ENCODE data around the gene LMNTD2. TPM values are rescaled to one million over a fixed set of nuclear protein-coding genes. Genes with fewer than 3 reads are reported as not detected.

Gene LMNTD2
- total and polyA plus RNA-seq, 2 of the 13 experiments (the other 11 are each of a cell fraction or from before 2014, with no cell fraction given): 1.1 to 3.1 TPM

- no peak for TF ChIP-seq ZHX1 (CRISPR knock-in tag; IDR thresholded peaks at IDR 0.05; ENCODE audit: low read depth)
- TF ChIP-seq SETDB1 (CRISPR knock-in tag; IDR thresholded peaks at IDR 0.05; ENCODE audit: borderline replicate concordance): no peak
- no peak for TF ChIP-seq SATB2 (CRISPR knock-in tag; IDR thresholded peaks at IDR 0.05)
- no peak for TF ChIP-seq ZNF747 (CRISPR knock-in tag; IDR thresholded peaks at IDR 0.05; ENCODE audit: borderline replicate concordance)
- no peak for TF ChIP-seq STAT5B (CRISPR knock-in tag; IDR thresholded peaks at IDR 0.05)
- TF ChIP-seq ZNF749 (CRISPR knock-in tag; IDR thresholded peaks at IDR 0.05; ENCODE audit: borderline replicate concordance): no peak
- TF ChIP-seq, protein P1, sequence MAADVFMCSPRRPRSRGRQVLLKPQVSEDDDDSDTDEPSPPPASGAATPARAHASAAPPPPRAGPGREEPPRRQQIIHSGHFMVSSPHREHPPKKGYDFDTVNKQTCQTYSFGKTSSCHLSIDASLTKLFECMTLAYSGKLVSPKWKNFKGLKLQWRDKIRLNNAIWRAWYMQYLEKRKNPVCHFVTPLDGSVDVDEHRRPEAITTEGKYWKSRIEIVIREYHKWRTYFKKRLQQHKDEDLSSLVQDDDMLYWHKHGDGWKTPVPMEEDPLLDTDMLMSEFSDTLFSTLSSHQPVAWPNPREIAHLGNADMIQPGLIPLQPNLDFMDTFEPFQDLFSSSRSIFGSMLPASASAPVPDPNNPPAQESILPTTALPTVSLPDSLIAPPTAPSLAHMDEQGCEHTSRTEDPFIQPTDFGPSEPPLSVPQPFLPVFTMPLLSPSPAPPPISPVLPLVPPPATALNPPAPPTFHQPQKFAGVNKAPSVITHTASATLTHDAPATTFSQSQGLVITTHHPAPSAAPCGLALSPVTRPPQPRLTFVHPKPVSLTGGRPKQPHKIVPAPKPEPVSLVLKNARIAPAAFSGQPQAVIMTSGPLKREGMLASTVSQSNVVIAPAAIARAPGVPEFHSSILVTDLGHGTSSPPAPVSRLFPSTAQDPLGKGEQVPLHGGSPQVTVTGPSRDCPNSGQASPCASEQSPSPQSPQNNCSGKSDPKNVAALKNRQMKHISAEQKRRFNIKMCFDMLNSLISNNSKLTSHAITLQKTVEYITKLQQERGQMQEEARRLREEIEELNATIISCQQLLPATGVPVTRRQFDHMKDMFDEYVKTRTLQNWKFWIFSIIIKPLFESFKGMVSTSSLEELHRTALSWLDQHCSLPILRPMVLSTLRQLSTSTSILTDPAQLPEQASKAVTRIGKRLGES (CRISPR knock-in tag; IDR thresholded peaks at IDR 0.05; ENCODE audit: borderline replicate concordance): no peak
- TF ChIP-seq SCMH1 (CRISPR knock-in tag; IDR thresholded peaks at IDR 0.05; ENCODE audit: borderline replicate concordance): no peak
- no peak for TF ChIP-seq ZNF558 (CRISPR knock-in tag; IDR thresholded peaks at IDR 0.05; ENCODE audit: borderline replicate concordance)
- TF ChIP-seq DPF2 (CRISPR knock-in tag; IDR thresholded peaks at IDR 0.05; ENCODE audit: borderline replicate concordance, low read depth): 0 out of 2 replicates have a peak, but pooled peaks have one; percentile 21
- 0 out of 2 replicates have a peak, but pooled peaks have one; percentile 22 for TF ChIP-seq MED1 (CRISPR knock-in tag; IDR thresholded peaks at IDR 0.05)
- TF ChIP-seq NCOA2 (CRISPR knock-in tag; IDR thresholded peaks at IDR 0.05): no peak
- no peak for TF ChIP-seq NR2F1 (CRISPR knock-in tag; IDR thresholded peaks at IDR 0.05)
- 0 out of 2 replicates have a peak, but pooled peaks have one; percentile 33 for TF ChIP-seq ZNF124 (CRISPR knock-in tag; IDR thresholded peaks at IDR 0.05)
- no peak for TF ChIP-seq THAP7 (CRISPR knock-in tag; IDR thresholded peaks at IDR 0.05)
- TF ChIP-seq, protein P2, sequence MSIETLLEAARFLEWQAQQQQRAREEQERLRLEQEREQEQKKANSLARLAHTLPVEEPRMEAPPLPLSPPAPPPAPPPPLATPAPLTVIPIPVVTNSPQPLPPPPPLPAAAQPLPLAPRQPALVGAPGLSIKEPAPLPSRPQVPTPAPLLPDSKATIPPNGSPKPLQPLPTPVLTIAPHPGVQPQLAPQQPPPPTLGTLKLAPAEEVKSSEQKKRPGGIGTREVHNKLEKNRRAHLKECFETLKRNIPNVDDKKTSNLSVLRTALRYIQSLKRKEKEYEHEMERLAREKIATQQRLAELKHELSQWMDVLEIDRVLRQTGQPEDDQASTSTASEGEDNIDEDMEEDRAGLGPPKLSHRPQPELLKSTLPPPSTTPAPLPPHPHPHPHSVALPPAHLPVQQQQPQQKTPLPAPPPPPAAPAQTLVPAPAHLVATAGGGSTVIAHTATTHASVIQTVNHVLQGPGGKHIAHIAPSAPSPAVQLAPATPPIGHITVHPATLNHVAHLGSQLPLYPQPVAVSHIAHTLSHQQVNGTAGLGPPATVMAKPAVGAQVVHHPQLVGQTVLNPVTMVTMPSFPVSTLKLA (IDR thresholded peaks at IDR 0.05): no peak
- no peak for TF ChIP-seq ZKSCAN8 (CRISPR knock-in tag; IDR thresholded peaks at IDR 0.05; ENCODE audit: borderline replicate concordance)
- no peak for TF ChIP-seq RBAK (CRISPR knock-in tag; IDR thresholded peaks at IDR 0.05)
- TF ChIP-seq HOXA7 (CRISPR knock-in tag; IDR thresholded peaks at IDR 0.05): no peak
- no peak for TF ChIP-seq TCF12 (IDR thresholded peaks at IDR 0.05)
- TF ChIP-seq TCF12 (CRISPR knock-in tag; IDR thresholded peaks at IDR 0.05): no peak
- TF ChIP-seq RXRA (CRISPR knock-in tag; IDR thresholded peaks at IDR 0.05): no peak
- TF ChIP-seq RCOR2 (CRISPR knock-in tag; IDR thresholded peaks at IDR 0.05): 0 out of 2 replicates have a peak, but pooled peaks have one; percentile 26
Measured at GRCh38 chr11:520428-521176, 39.9 kb downstream of the LMNTD2 start (continued).

Measured in HepG2 (cell line).